Thymus (tissue), 11 donors: ENCODE measurements around the gene TRPC1. TPM values are rescaled to one million over a fixed set of nuclear protein-coding genes. Genes with fewer than 3 reads are reported as not detected.

Source experiments
- DNase-seq, 9 donors: peaks; one replicate each; pipeline ENCODE4 v3.0.0-alpha.2; 2013; ENCODE audit warnings: low spot score in 9 of 9, low read depth in 6 of 9, missing footprints in 1 of 9
- H3K27ac ChIP-seq, 2 donors: one replicate each; pipeline ENCODE4 v1.5.1; 2013; ENCODE audit warnings: control low read depth in 1 of 2, low read depth in 1 of 2, low read length in 1 of 2, mild to moderate bottlenecking in 1 of 2, moderate library complexity in 1 of 2
- H3K27me3 ChIP-seq, 2 donors: one replicate each; pipeline ENCODE4 v1.5.1; 2013; ENCODE audit warnings: low read length in 1 of 2; ENCODE audit not compliant: control insufficient read depth in 2 of 2, insufficient read depth in 1 of 2
- H3K36me3 ChIP-seq, 2 donors: one replicate each; pipeline ENCODE4 v1.5.1; 2013; ENCODE audit warnings: low read length in 1 of 2, mild to moderate bottlenecking in 1 of 2, moderate library complexity in 1 of 2; ENCODE audit not compliant: control insufficient read depth in 2 of 2, insufficient read depth in 2 of 2
- H3K4me1 ChIP-seq, 2 donors: one replicate each; pipeline ENCODE4 v1.5.1; 2013; ENCODE audit warnings: low read length in 2 of 2; ENCODE audit not compliant: control insufficient read depth in 2 of 2, insufficient read depth in 2 of 2
- H3K4me3 ChIP-seq, 2 donors: one replicate each; pipeline ENCODE4 v1.5.1; 2013; ENCODE audit warnings: low read length in 2 of 2, control low read depth in 1 of 2, mild to moderate bottlenecking in 1 of 2
- H3K9me3 ChIP-seq, 2 donors: one replicate each; pipeline ENCODE4 v1.5.1; 2013; ENCODE audit warnings: low read length in 1 of 2, mild to moderate bottlenecking in 1 of 2; ENCODE audit not compliant: control insufficient read depth in 2 of 2, insufficient read depth in 1 of 2
- WGBS: extraction: QIAGEN DNeasy Blood & Tissue Kit; methylation state at CpG from one replicate; pipeline ENCODE4 v1.1.7; 2013; 5-methylcytosine and 5-hydroxymethylcytosine counted together
- polyA plus RNA-seq: library from polyadenylated mRNA; stranded (reverse); fragments of 200-250 nt; gene quantifications from one replicate; pipeline ENCODE4 v1.2.3, GENCODE V29; 2013
- total RNA-seq: library from RNA; stranded (reverse); fragments of 120-200 nt; gene quantifications from one replicate; pipeline ENCODE4 v1.2.4, GENCODE V29; 2013
- donor health status: healthy.

Gene TRPC1
- total and polyA plus RNA-seq, 2 donors: 3.1 to 7.1 TPM

DNA sequence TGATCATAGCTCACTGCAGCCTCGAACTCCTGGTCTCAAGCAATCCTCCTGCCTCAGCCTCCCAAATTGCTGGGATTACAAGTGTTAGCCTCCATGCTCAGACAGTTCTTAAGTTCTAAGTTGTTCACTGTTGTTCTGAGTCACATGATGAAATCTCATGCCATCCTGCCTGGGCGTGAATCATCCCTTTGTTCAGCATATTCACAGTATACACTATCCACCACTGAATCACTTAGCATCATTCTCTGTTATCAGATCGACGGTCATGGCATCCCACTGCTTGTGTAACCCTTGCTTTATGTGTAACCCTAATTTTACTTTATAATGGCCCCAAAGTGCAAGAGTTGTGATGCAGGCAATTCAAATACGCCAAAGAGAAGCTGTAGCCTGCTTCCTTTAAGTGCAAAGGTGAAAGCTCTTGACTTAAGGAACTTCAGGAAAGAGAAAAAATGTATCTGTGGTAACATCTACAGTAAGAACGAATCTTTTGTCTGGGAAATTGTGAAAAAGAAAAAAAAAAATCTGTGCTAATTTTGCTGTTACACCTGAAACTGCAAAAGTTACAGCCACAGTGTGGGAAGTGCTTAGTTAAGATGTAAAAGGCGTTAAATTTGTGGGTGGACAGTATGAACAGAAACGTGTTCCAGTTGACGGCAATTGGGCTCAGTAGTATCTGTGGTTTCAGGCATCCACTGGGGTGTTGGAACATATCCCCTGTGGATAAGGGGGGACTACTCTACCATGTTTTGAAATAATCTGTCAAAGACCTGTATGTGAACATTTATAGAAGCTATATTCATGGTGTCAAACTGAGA is 84.5 kb downstream of the TRPC1 start:
- no peaks in the 10 kb centered on the region for H3K4me1 ChIP-seq
- no peak for DNase-seq
- 94% methylated on average over 9 of the region's 9 CpGs for WGBS
- no peaks in the 10 kb centered on the region for H3K36me3 ChIP-seq
- no peak overlapping the region for H3K27ac ChIP-seq
- H3K4me3 ChIP-seq: no peak overlapping the region
- no peaks in the 10 kb centered on the region for H3K9me3 ChIP-seq
- no peaks in the 10 kb centered on the region for H3K27me3 ChIP-seq

DNA sequence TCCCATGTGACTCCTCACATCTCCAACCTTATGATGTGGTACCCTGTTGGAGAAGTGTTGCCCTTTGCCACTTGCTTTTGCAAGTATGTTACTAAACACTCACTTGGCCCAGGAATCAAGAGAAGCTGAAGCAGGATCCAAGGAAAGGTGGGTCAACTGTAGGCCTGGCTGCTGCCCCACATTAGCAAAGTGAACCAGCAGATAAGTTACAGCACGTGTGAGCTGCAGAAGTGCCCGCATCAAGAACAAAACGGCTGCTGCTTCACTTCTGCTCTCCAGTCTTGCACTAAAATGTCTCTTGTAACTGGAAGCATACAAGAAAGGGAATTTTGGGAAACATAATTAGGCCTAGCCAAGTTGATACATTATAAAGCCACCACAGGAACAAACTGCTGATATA is 85.4 kb downstream of the TRPC1 start:
- Histone ChIP-seq H3K9me3 (no peaks in the 10 kb centered on the region), H3K4me3 (no peak overlapping the region), H3K27me3 (no peaks in the 10 kb centered on the region), H3K36me3 (no peaks in the 10 kb centered on the region), H3K4me1 (no peaks in the 10 kb centered on the region), H3K27ac (no peak overlapping the region)
- no peak for DNase-seq
- WGBS: 95% methylated on average over 3 of the region's 3 CpGs

DNA sequence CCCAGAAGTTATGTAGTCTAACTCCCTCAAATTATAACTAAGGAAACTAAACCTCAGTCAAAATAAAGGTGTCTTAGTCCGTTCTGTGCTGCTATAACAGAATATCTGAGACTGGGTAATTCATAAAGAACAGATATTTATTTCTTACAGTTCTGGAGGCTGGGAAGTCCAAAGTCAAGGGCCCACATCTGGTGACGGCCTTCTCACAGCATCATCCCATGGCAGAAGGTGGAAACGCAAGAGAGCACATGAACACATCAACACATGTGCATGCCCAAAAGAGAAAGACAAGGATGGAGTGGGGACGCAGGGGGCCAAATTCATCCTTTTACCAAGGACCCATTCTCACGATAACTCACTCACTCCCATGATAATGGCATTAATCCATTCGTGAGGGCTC is 92.0 kb downstream of the TRPC1 start:
- no peaks in the 10 kb centered on the region for H3K27me3 ChIP-seq
- H3K9me3 ChIP-seq: no peaks in the 10 kb centered on the region
- no peaks in the 10 kb centered on the region for H3K4me1 ChIP-seq
- no peaks in the 10 kb centered on the region for H3K36me3 ChIP-seq
- no peak overlapping the region for H3K4me3 ChIP-seq
- no peak for DNase-seq
- H3K27ac ChIP-seq: no peak overlapping the region
- 96% methylated on average over 6 of the region's 6 CpGs for WGBS

DNA sequence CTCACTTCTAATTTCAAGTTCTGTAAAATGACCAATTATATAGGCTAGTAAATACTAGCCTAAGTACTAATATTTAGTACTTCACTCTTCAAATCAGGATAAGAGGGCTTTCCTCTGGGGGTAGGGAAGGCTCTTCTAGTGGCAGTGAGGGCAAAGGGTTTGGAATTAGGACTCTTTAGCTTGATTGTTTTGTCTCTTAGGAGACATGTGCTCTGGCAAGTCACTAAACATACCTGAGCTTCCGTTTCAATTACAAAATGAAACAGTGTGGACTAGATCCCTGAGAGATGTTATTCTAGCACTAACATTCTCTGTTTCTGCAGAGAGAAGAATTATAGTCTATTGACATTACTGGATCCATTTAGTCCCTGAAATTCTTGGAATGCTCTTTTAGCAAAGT is 93.5 kb downstream of the TRPC1 start:
- no peak overlapping the region for H3K27ac ChIP-seq
- 93% methylated on average over 1 of the region's 1 CpG for WGBS
- no peaks in the 10 kb centered on the region for H3K27me3 ChIP-seq
- H3K36me3 ChIP-seq: no peaks in the 10 kb centered on the region
- H3K4me1 ChIP-seq: no peaks in the 10 kb centered on the region
- H3K4me3 ChIP-seq: no peak overlapping the region
- H3K9me3 ChIP-seq: no peaks in the 10 kb centered on the region
- no peak for DNase-seq

DNA sequence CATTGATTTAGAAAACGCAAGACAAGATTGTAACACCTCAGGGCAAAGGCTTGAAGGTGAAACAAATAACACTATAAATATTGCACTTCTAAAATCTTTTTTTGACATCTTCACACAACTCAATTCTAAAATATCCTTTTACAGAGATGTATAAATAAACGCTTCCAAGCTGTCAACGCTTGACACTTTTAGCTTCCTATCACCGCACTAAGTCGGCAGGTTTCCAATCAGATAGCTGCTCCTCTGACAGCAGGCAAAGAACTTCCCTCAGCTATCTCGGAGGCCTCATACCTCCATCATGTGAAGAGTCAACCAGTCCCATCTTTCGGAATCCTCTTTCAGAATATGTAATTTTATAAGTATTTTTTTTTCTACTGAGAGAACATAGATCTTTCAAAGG is 94.1 kb downstream of the TRPC1 start:
- no peaks in the 10 kb centered on the region for H3K9me3 ChIP-seq
- no peak overlapping the region for H3K4me3 ChIP-seq
- no peak for DNase-seq
- no peaks in the 10 kb centered on the region for H3K4me1 ChIP-seq
- no peaks in the 10 kb centered on the region for H3K36me3 ChIP-seq
- WGBS: 92% methylated on average over 7 of the region's 7 CpGs
- H3K27ac ChIP-seq: no peak overlapping the region
- no peaks in the 10 kb centered on the region for H3K27me3 ChIP-seq

DNA sequence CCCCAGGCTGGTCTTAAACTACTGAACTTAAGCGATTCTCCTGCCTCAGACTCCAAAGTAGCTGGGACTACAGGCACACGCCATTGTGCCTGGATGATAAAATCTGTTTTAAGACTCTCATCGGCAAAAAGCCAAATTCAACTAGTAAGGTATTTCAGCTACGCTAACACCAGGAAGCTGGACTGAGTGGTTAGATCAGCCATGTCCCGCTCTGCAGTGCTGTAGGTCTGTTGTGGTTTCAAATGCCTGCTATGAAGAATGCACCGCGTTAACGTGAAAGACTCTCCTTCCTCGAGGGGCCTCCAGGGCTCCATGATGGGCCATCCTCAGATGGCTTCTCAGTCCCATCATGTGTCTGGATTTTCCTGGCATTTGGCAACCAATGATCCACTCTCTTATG is 94.8 kb downstream of the TRPC1 start:
- Histone ChIP-seq H3K36me3 (no peaks in the 10 kb centered on the region), H3K4me3 (no peak overlapping the region), H3K27me3 (no peaks in the 10 kb centered on the region), H3K9me3 (no peaks in the 10 kb centered on the region), H3K4me1 (no peaks in the 10 kb centered on the region), H3K27ac (no peak overlapping the region)
- WGBS: 92% methylated on average over 9 of the region's 9 CpGs
- DNase-seq: no peak

DNA sequence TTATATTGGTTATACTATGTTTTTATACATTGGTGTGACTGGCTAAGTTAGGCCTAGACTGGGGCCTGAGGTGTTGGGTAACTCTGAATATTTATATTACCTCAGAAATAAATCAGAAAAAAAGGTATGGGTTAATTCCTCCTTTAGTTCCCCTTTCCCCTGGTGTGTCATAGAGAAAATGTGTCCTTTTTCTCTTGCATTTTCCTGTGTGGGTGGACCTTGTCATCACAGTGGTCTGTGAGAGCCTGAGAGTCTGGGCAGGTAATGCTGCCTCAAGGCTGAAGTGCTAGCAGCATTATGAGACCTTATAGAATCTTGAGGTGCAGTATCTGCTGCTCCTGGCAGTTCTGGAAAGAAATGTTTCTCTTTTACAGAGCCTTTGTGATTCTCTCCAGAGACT is 95.3 kb downstream of the TRPC1 start:
- no peaks in the 10 kb centered on the region for H3K36me3 ChIP-seq
- H3K9me3 ChIP-seq: no peaks in the 10 kb centered on the region
- H3K27ac ChIP-seq: no peak overlapping the region
- no peak for DNase-seq
- H3K27me3 ChIP-seq: no peaks in the 10 kb centered on the region
- no peak overlapping the region for H3K4me3 ChIP-seq
- no peaks in the 10 kb centered on the region for H3K4me1 ChIP-seq

DNA sequence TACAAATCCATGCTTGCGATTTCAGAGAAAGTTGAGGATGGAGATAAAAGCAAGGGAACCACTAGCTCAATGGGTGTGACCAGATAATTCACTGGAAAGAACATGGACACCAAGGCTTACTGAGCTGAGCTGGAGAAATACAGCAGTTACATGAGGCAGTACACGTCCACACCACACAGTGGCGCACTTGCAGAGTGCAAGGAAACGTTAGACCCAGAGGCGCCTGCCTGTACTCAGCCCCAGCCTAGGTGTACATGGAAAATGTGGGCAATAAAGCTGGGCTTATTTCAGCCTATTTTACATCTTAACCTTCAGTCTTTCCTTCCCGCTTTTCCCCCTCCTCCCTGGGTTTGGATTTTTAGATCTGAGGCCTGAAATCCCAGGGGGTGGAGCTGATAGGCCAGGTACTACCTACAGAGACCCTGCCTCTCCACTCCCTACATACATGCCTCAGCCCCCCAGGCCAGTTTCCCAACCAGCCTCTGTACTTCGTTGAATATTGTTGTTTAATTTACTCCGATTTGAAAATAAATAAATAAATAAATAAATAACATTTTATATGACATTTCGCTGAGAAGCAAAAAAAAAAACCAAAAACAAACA is 105.0 kb downstream of the TRPC1 start:
- Histone ChIP-seq H3K27me3 (peaks cover 0 to 3% of the 10 kb centered on the region in 2 donors), H3K36me3 (no peaks in the 10 kb centered on the region), H3K9me3 (no peaks in the 10 kb centered on the region), H3K27ac (no peak overlapping the region), H3K4me1 (no peaks in the 10 kb centered on the region), H3K4me3 (no peak overlapping the region)
- 42% methylated on average over 9 of the region's 9 CpGs for WGBS
- peak; percentile 28 to 73 (median 53) for DNase-seq

DNA sequence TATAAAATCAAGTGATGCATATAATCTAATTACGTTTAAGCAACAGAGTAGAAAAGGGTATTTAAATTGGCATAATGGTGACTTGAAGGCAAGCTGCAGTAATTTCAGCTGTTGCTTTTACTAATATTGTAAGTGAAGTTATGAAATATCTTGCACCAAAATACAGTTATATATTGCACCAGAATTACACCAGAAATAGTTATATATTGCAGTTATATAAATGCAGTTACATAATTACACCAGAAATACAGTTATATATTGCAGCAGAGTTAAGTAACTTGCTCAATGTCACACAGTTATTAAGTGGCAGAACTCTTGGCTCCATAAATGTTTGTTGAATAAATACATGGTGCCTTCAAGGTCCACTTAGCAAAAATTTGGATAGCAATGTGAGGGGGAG is 113.7 kb downstream of the TRPC1 start:
- Histone ChIP-seq H3K27me3 (no peaks in the 10 kb centered on the region), H3K9me3 (no peaks in the 10 kb centered on the region), H3K36me3 (no peaks in the 10 kb centered on the region), H3K4me3 (no peak overlapping the region), H3K27ac (no peak overlapping the region), H3K4me1 (no peaks in the 10 kb centered on the region)
- DNase-seq: no peak
- 100% methylated on average over 1 of the region's 1 CpG for WGBS
